ENCODE measurements around the gene SYNC.
"Not testable (repeated sequence)": the region's sequence is repeated elsewhere in the genome, so short reads cannot be mapped to it uniquely, and the experiment has no call there.

SYNC gene

DNA sequence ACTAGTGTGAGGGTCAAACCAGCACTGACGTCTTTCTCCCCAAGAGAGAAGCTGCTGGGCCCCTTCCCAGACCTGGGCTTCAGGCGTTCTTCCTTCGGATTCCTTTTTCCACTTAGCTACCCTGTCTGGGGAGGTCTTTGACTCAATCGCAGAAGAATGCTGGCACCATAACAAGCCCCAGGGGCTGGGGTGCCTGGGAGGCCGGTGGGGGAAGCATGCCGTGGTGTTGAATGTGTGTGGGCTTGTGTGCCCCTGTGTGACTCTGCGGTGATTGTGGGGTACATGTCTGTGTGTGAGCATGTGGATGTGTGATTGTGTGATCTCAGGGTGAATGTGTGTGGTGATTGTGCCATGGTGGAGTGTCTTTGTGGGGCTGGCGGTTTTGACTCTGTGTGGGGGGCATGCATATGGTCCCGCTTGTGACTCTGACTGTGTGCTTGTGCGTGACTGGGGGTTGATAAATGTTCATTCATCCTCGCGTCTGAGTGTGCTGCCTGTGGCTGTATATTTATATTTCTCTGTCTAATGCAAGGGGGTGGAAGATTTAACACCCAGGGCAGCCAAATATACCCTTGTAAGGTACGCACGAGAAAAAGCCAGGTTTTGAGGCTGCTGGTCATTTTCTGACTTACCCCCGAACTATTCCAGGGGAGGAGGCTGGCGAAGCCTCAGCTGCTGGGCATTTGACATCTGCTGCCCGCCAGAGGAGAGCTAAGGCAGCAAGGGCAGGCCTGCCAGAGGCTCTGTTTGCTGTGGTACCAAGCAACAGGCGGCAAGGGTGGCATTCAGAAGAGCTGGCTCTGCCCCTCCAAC is 1.1 kb upstream of the SYNC start:
- H3K4me3 ChIP-seq (ENCODE audit: low read length): peak overlapping the region; percentile 63; the same call in 1 of the 2 replicates
- H3K27me3 ChIP-seq (ENCODE audit: insufficient read depth, low read length): peaks cover 38% of the 10 kb centered on the region
- no peak overlapping the region for H3K9ac ChIP-seq (ENCODE audit: low read depth, low read length)
- no peaks in the 10 kb centered on the region for H3K9me3 ChIP-seq (ENCODE audit: insufficient read depth, low read depth, low read length)
- H3K4me1 ChIP-seq (ENCODE audit: insufficient read depth, low read length): 0 out of 2 replicates have a peak, but pooled peaks cover 7% of the 10 kb centered on the region
- H3K36me3 ChIP-seq (ENCODE audit: insufficient read depth, low read depth, low read length): no peaks in the 10 kb centered on the region
- H3K27ac ChIP-seq (ENCODE audit: low read length): no peak overlapping the region

- no peak overlapping the region for H3K9ac ChIP-seq (ENCODE audit: low read depth, low read length)
- H3K4me1 ChIP-seq (ENCODE audit: insufficient read depth, low read length): 0 out of 2 replicates have a peak, but pooled peaks cover 7% of the 10 kb centered on the region
- no peaks in the 10 kb centered on the region for H3K36me3 ChIP-seq (ENCODE audit: insufficient read depth, low read depth, low read length)
- no peak overlapping the region for H3K27ac ChIP-seq (ENCODE audit: low read length)
- H3K27me3 ChIP-seq (ENCODE audit: insufficient read depth, low read length): peaks cover 38% of the 10 kb centered on the region
- H3K4me3 ChIP-seq (ENCODE audit: low read length): peak overlapping the region; percentile 63
- no peaks in the 10 kb centered on the region for H3K9me3 ChIP-seq (ENCODE audit: insufficient read depth, low read depth, low read length)
Measured at GRCh38 chr1:32701951-32702598, 495 bp downstream of the SYNC start.

DNA sequence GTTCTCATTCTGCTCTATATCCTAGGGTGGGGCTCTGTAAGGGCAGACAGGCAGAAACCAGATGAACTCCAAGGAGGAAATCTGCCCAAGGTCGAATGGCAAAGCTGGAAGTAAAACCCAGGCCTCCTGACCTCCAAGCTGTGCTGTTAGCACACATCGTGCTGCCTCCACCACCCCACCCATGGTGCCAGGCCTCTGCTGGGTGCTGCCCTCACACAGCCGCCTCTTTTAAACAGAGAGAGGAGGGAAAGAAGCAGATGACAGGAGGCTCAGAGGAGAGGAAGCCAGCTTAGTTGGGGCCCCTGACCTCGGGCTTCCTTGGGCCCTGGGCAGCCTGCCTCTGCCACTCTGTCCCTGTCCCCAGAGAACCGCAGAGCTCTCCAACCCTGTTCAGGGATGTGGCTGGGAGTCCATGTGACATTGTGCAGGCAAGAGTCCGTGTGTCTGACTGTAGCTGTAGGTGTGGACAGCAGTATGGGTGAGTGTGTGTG is 1.1 kb downstream of the SYNC start:
- no peaks in the 10 kb centered on the region for H3K36me3 ChIP-seq (ENCODE audit: insufficient read depth, low read depth, low read length)
- 0 out of 2 replicates have a peak, but pooled peaks cover 7% of the 10 kb centered on the region for H3K4me1 ChIP-seq (ENCODE audit: insufficient read depth, low read length)
- no peak overlapping the region for H3K4me3 ChIP-seq (ENCODE audit: low read length)
- H3K27ac ChIP-seq (ENCODE audit: low read length): no peak overlapping the region
- no peaks in the 10 kb centered on the region for H3K9me3 ChIP-seq (ENCODE audit: insufficient read depth, low read depth, low read length)
- peaks cover 38% of the 10 kb centered on the region for H3K27me3 ChIP-seq (ENCODE audit: insufficient read depth, low read length)
- no peak overlapping the region for H3K9ac ChIP-seq (ENCODE audit: low read depth, low read length)

- H3K36me3 ChIP-seq (ENCODE audit: insufficient read depth, low read depth, low read length); H3K27ac ChIP-seq (ENCODE audit: low read length); H3K4me1 ChIP-seq (ENCODE audit: insufficient read depth, low read length); H3K4me3 ChIP-seq (ENCODE audit: low read length); H3K9ac ChIP-seq (ENCODE audit: low read depth, low read length); H3K9me3 ChIP-seq (ENCODE audit: insufficient read depth, low read depth, low read length): not testable (repeated sequence)
- H3K27me3 ChIP-seq (ENCODE audit: insufficient read depth, low read length): peaks cover 11% of the 10 kb centered on the region
Measured at GRCh38 chr1:32696996-32697395, 5.6 kb downstream of the SYNC start.

GRCh38 chr1:32696041-32696440 is 6.5 kb downstream of the SYNC start:
- Histone ChIP-seq H3K9me3 (ENCODE audit: insufficient read depth, low read depth, low read length) (no peaks in the 10 kb centered on the region), H3K4me1 (ENCODE audit: insufficient read depth, low read length) (no peaks in the 10 kb centered on the region), H3K9ac (ENCODE audit: low read depth, low read length) (no peak overlapping the region), H3K4me3 (ENCODE audit: low read length) (no peak overlapping the region), H3K27ac (ENCODE audit: low read length) (no peak overlapping the region), H3K27me3 (ENCODE audit: insufficient read depth, low read length) (peaks cover 1% of the 10 kb centered on the region; the same call in 1 of the 2 replicates), H3K36me3 (ENCODE audit: insufficient read depth, low read depth, low read length) (no peaks in the 10 kb centered on the region)

- no peak overlapping the region for H3K9ac ChIP-seq (ENCODE audit: low read depth, low read length)
- H3K27ac ChIP-seq (ENCODE audit: low read length): no peak overlapping the region
Measured at GRCh38 chr1:32695098-32695904, 7.3 kb downstream of the SYNC start.

DNA sequence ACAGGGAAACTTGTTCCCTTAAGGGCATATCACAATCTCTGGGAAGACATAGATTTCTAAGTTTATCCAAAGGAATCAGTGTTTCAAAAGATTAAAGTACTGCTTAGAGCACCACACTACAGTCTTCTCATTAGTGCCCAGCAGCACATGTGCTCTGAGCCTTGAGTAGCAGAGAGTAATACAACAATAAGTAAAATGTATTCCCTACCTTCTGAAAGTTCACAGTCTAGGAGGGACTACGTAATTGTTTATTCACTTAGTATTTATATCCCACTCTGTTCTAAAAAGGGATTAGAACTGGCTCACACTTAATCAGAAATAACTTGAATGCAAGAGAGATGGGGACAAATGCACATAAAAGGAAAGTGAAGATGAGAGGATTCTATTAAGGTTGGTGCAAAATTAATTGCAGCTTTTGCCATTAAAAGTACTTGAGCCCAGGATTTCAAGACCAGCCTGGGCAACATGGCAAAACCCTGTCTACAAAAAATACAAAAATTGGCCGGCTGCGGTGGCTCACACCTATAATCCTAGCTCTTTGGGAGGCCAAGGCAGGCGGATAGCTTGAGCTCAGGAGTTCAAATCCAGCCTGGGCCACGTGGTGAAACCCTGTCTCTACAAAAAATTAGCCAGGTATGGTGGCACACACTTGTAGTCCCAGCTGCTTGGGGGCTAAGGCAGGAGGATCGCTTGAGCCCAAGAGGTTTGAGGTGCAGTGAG is 9.0 kb downstream of the SYNC start:
- H3K4me3 ChIP-seq (ENCODE audit: low read length): no peak overlapping the region
- H3K9me3 ChIP-seq (ENCODE audit: insufficient read depth, low read depth, low read length): no peaks in the 10 kb centered on the region
- no peaks in the 10 kb centered on the region for H3K36me3 ChIP-seq (ENCODE audit: insufficient read depth, low read depth, low read length)
- H3K4me1 ChIP-seq (ENCODE audit: insufficient read depth, low read length): no peaks in the 10 kb centered on the region
- H3K27ac ChIP-seq (ENCODE audit: low read length): no peak overlapping the region
- H3K9ac ChIP-seq (ENCODE audit: low read depth, low read length): no peak overlapping the region
- H3K27me3 ChIP-seq (ENCODE audit: insufficient read depth, low read length): no peaks in the 10 kb centered on the region

More at GRCh38 chr1:32695098-32695904, 7.3 kb downstream of the SYNC start:
- no peaks in the 10 kb centered on the region for H3K36me3 ChIP-seq (ENCODE audit: insufficient read depth, low read depth, low read length)
- H3K4me3 ChIP-seq (ENCODE audit: low read length): no peak overlapping the region
- no peaks in the 10 kb centered on the region for H3K27me3 ChIP-seq (ENCODE audit: insufficient read depth, low read length)
- no peaks in the 10 kb centered on the region for H3K4me1 ChIP-seq (ENCODE audit: insufficient read depth, low read length)
- no peaks in the 10 kb centered on the region for H3K9me3 ChIP-seq (ENCODE audit: insufficient read depth, low read depth, low read length)

- Histone ChIP-seq H3K4me3 (ENCODE audit: low read length) (no peak overlapping the region), H3K36me3 (ENCODE audit: insufficient read depth, low read depth, low read length) (peaks cover 53% of the 10 kb centered on the region), H3K9ac (ENCODE audit: low read depth, low read length) (no peak overlapping the region), H3K27me3 (ENCODE audit: insufficient read depth, low read length) (no peaks in the 10 kb centered on the region), H3K9me3 (ENCODE audit: insufficient read depth, low read depth, low read length) (no peaks in the 10 kb centered on the region), H3K4me1 (ENCODE audit: insufficient read depth, low read length) (no peaks in the 10 kb centered on the region), H3K27ac (ENCODE audit: low read length) (no peak overlapping the region)
Measured at GRCh38 chr1:32686387-32686786, 16.2 kb downstream of the SYNC start.

DNA sequence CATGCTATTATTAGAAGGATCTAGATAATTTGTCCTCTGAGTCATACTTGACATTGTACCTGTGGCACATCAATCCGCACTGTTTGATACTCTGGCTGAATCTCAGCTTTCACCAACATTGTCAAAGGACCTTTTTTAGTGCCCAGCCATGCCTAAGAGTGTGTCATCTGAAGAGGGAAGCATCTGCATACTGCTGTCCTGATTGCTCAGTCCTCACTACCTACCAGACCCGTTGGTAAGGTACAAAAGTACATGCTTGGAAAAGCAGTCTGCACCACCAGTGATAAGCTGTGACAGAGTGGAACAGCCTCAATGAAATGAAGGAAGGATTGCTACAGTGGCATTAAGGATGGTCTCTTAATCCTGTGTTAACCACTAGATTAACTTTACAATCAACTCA is 17.1 kb downstream of the SYNC start:
- no peaks in the 10 kb centered on the region for H3K9me3 ChIP-seq (ENCODE audit: insufficient read depth, low read depth, low read length)
- H3K27ac ChIP-seq (ENCODE audit: low read length): no peak overlapping the region
- H3K36me3 ChIP-seq (ENCODE audit: insufficient read depth, low read depth, low read length): peaks cover 61% of the 10 kb centered on the region
- H3K4me3 ChIP-seq (ENCODE audit: low read length): no peak overlapping the region
- H3K9ac ChIP-seq (ENCODE audit: low read depth, low read length): no peak overlapping the region
- no peaks in the 10 kb centered on the region for H3K4me1 ChIP-seq (ENCODE audit: insufficient read depth, low read length)
- no peaks in the 10 kb centered on the region for H3K27me3 ChIP-seq (ENCODE audit: insufficient read depth, low read length)

- Histone ChIP-seq H3K27ac (ENCODE audit: low read length) (no peak overlapping the region), H3K27me3 (ENCODE audit: insufficient read depth, low read length) (no peaks in the 10 kb centered on the region), H3K9ac (ENCODE audit: low read depth, low read length) (no peak overlapping the region), H3K4me1 (ENCODE audit: insufficient read depth, low read length) (no peaks in the 10 kb centered on the region), H3K4me3 (ENCODE audit: low read length) (no peak overlapping the region), H3K9me3 (ENCODE audit: insufficient read depth, low read depth, low read length) (no peaks in the 10 kb centered on the region), H3K36me3 (ENCODE audit: insufficient read depth, low read depth, low read length) (peaks cover 73% of the 10 kb centered on the region)
Measured at GRCh38 chr1:32684167-32684811, 18.3 kb downstream of the SYNC start.

DNA sequence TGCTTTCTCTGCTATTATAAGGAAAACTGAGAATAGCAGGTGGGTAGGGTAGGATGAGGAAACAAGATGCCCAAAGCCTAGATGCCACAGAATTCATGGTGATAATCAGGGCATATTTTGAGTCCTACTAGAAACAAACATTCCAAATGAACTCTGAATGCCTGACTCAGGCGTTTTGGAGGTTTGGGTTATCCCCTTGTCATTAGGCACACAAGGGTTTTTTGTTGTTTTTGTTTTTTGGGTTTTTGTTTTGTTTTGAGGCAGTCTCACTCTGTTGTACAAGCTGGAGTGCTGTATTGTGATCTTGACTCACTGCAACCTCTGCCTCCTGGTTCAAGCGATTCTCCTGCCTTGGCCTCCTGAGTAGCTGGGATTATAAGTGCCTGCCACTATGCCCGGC is 19.2 kb downstream of the SYNC start:
- Histone ChIP-seq H3K27ac (ENCODE audit: low read length) (no peak overlapping the region), H3K36me3 (ENCODE audit: insufficient read depth, low read depth, low read length) (peaks cover 82% of the 10 kb centered on the region), H3K9ac (ENCODE audit: low read depth, low read length) (no peak overlapping the region), H3K27me3 (ENCODE audit: insufficient read depth, low read length) (no peaks in the 10 kb centered on the region), H3K4me3 (ENCODE audit: low read length) (no peak overlapping the region), H3K9me3 (ENCODE audit: insufficient read depth, low read depth, low read length) (no peaks in the 10 kb centered on the region), H3K4me1 (ENCODE audit: insufficient read depth, low read length) (no peaks in the 10 kb centered on the region)

Data from iPS-20b (cell line).